ENCODE measurements around the gene TGIF1. TPM values are rescaled to one million over a fixed set of nuclear protein-coding genes. Genes with fewer than 3 reads are reported as not detected.
"Not testable (repeated sequence)": the region's sequence is repeated elsewhere in the genome, so short reads cannot be mapped to it uniquely, and the experiment has no call there.

The TGIF1 gene
- total RNA-seq, 4 donors from 2014 or later = 37.3 to 75.7 (median 57.0) TPM

DNA sequence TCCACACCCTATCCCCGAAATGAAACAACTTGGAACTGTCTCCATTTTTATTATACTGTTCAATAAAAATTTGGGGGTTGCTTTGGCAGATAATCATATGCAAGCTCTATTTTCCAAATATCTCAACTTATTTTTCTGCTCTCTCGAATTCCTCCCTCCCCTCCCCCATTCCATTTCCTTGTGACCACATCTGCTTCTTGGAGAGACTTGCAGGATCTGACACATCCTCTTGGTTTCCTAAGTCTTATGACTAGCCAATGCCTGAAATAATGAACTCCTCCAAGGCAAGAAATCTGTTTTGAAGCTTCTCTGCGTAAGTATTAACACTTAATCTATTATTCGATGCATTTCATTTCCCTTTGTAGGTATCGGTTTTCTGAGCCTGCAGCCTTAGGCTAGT is 16.1 kb downstream of the TGIF1 start:
- no peaks in the 10 kb centered on the region for H3K27me3 ChIP-seq
- 24 to 37% methylated on average over 5 of the region's 5 CpGs for WGBS, 2 donors
- no peaks in the 10 kb centered on the region for H3K9me3 ChIP-seq
- DNase-seq = no peak
- intact Hi-C loops (cut with DNase I) = no loop called here
- peak overlapping the region in 1 of 4 donors; percentile 9 for H3K27ac ChIP-seq
- peaks cover 0 to 18% (median 6%) of the 10 kb centered on the region in 3 donors for H3K4me1 ChIP-seq
- peaks cover 0 to 12% (median 0%) of the 10 kb centered on the region in 3 donors for H3K36me3 ChIP-seq
- TF ChIP-seq, protein P1, sequence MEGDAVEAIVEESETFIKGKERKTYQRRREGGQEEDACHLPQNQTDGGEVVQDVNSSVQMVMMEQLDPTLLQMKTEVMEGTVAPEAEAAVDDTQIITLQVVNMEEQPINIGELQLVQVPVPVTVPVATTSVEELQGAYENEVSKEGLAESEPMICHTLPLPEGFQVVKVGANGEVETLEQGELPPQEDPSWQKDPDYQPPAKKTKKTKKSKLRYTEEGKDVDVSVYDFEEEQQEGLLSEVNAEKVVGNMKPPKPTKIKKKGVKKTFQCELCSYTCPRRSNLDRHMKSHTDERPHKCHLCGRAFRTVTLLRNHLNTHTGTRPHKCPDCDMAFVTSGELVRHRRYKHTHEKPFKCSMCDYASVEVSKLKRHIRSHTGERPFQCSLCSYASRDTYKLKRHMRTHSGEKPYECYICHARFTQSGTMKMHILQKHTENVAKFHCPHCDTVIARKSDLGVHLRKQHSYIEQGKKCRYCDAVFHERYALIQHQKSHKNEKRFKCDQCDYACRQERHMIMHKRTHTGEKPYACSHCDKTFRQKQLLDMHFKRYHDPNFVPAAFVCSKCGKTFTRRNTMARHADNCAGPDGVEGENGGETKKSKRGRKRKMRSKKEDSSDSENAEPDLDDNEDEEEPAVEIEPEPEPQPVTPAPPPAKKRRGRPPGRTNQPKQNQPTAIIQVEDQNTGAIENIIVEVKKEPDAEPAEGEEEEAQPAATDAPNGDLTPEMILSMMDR (IDR thresholded peaks at IDR 0.05) = no peak
- TF ChIP-seq POLR2A (IDR thresholded peaks at IDR 0.05) = no peak
- H3K4me3 ChIP-seq = no peak overlapping the region

DNA sequence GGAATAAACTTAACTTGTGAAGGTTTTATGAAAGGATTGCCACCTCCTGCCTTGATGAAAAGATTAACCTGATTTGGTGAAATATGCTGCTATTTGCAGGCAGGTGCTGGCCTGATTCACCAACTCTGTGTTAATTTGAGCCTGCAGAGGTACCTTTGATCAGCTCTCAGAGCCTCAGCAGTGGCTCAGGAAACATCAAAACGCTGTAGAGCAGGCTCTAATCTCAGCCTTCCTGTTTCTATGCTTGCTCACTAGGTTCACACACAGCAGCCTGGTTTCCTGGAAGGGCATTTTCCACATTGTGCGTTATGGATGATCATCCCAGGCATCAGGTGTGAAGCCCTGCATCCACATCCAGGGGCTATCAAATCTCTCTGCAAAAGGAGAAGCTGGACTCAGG is 16.9 kb downstream of the TGIF1 start:
- intact Hi-C loops (cut with DNase I) = no loop called here
- 12 to 22% methylated on average over 1 to 2 of the region's 2 CpGs for WGBS, 2 donors
- Histone ChIP-seq H3K36me3 (peaks cover 0 to 3% (median 0%) of the 10 kb centered on the region in 3 donors), H3K9me3 (no peaks in the 10 kb centered on the region), H3K4me3 (no peak overlapping the region), H3K4me1 (peaks cover 0 to 18% (median 6%) of the 10 kb centered on the region in 3 donors), H3K27me3 (no peaks in the 10 kb centered on the region), H3K27ac (peak overlapping the region in 1 of 4 donors; percentile 0)
- no peak for DNase-seq
- TF ChIP-seq, protein P1 (IDR thresholded peaks at IDR 0.05) = no peak
- no peak for TF ChIP-seq POLR2A (IDR thresholded peaks at IDR 0.05)

- Histone ChIP-seq H3K36me3 (no peaks in the 10 kb centered on the region), H3K27ac (no peak overlapping the region), H3K27me3 (no peaks in the 10 kb centered on the region), H3K9me3 (no peaks in the 10 kb centered on the region), H3K4me1 (peaks cover 0 to 18% (median 6%) of the 10 kb centered on the region in 3 donors), H3K4me3 (no peak overlapping the region)
- 93 to 98% methylated on average over 9 of the region's 9 CpGs for WGBS, 2 donors
- no peak for DNase-seq
- no peak for TF ChIP-seq POLR2A (IDR thresholded peaks at IDR 0.05)
- TF ChIP-seq, protein P1 (IDR thresholded peaks at IDR 0.05) = no peak
- intact Hi-C loops (cut with DNase I) = no loop called here
Observed at GRCh38 chr18:3468066-3468705, 18.2 kb downstream of the TGIF1 start.

- Histone ChIP-seq H3K9me3 (no peaks in the 10 kb centered on the region), H3K27me3 (no peaks in the 10 kb centered on the region), H3K36me3 (no peaks in the 10 kb centered on the region), H3K27ac (no peak overlapping the region), H3K4me3 (no peak overlapping the region), H3K4me1 (peaks cover 0 to 18% (median 6%) of the 10 kb centered on the region in 3 donors)
- TF ChIP-seq, protein P1 (IDR thresholded peaks at IDR 0.05) = no peak
- TF ChIP-seq POLR2A (IDR thresholded peaks at IDR 0.05) = no peak
- 84 to 87% methylated on average over 8 of the region's 8 CpGs for WGBS, 2 donors
- intact Hi-C loops (cut with DNase I) = no loop called here
- no peak for DNase-seq
Observed at GRCh38 chr18:3468833-3469232, 18.9 kb downstream of the TGIF1 start.

- Histone ChIP-seq H3K9me3 (no peaks in the 10 kb centered on the region), H3K4me1 (peaks cover 0 to 10% (median 5%) of the 10 kb centered on the region in 3 donors), H3K4me3 (no peak overlapping the region), H3K27ac (no peak overlapping the region), H3K36me3 (no peaks in the 10 kb centered on the region), H3K27me3 (no peaks in the 10 kb centered on the region)
- TF ChIP-seq, protein P1 (IDR thresholded peaks at IDR 0.05) = no peak
- WGBS, 2 donors = 25 to 60% methylated on average over 3 of the region's 3 CpGs
- no peak for DNase-seq
- intact Hi-C loops (cut with DNase I) = loop anchor here (10.0 kb wide), 1 partner anchor 64 kb away; no protein-coding TSS in a partner anchor
Observed at GRCh38 chr18:3471141-3471648, 21.2 kb downstream of the TGIF1 start.

DNA sequence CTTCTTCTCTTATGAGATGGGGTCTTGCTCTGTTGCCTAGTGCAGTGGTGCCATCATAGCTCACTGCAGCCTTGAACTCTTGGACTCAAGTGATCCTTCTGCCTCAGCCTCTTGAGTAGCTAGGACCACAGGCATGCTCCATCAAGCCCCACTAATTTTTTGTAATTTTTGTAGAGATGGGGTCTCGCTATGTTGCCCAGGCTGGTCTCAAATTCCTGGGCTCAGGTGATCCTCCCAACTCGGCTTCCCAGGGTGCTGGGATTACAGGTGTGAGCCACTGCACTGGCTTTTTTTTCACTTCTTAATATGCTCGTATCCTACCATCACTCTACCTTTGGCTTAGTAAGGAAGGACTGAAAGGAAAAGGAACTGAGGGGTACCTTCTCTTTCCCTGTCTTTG is 22.1 kb downstream of the TGIF1 start:
- not testable (repeated sequence) for DNase-seq, H3K27ac ChIP-seq, H3K9me3 ChIP-seq, H3K4me3 ChIP-seq, H3K36me3 ChIP-seq, H3K4me1 ChIP-seq, H3K27me3 ChIP-seq
- intact Hi-C loops (cut with DNase I) = loop anchor here (10.0 kb wide), 1 partner anchor 63 kb away; no protein-coding TSS in a partner anchor
- WGBS, 2 donors = 86 to 93% methylated on average over 3 of the region's 3 CpGs
